H1 (cell line): ENCODE data around the gene KRT9. TPM values are rescaled to one million over a fixed set of nuclear protein-coding genes. Genes with fewer than 3 reads are reported as not detected.
A peak's percentile ranks its signal among the peaks of the same experiment; 100 is the strongest.

Source experiments
- CTCF ChIA-PET: fragments of 300-600 bp; sonication (Branson Sonifier 250); formaldehyde crosslinking; loops from one replicate; lab custom pipeline; 2021; ENCODE audit not compliant: partially characterized antibody; lab: Charles Lee
- POLR2A ChIA-PET: fragments of 300-600 bp; sonication (Branson Sonifier 250); formaldehyde crosslinking; loops from one replicate; lab custom pipeline; 2021; ENCODE audit warnings: inconsistent platforms; ENCODE audit not compliant: partially characterized antibody; lab: Charles Lee
- DNase-seq, 2 experiments: peaks; one replicate each; pipeline versions ENCODE4 v3.0.0 to v3.0.0-alpha.2; 2010 to 2022; ENCODE audit warnings: low spot score in 2 of 2, low read depth in 1 of 2, mixed read lengths in 1 of 2
- FAIRE-seq: peaks from 2 replicates; lab custom pipeline; 2011; peaks lifted over from hg19 to GRCh38; lab: Jason Lieb, UNC
- H2AFZ ChIP-seq: 2 replicates; pipeline ENCODE4 v1.8.1; 2012; ENCODE audit warnings: low read length, inconsistent platforms
- H2AK5ac ChIP-seq: 2 replicates; pipeline ENCODE4 v1.6.1; 2013; ENCODE audit warnings: low read depth, low read length
- H2BK120ac ChIP-seq: replicated peaks from 2 replicates; pipeline ENCODE3; 2013; ENCODE audit warnings: low read depth, low read length, inconsistent platforms
- H2BK12ac ChIP-seq: 2 replicates; pipeline ENCODE4 v1.6.1; 2013; ENCODE audit warnings: low read depth, low read length
- H2BK15ac ChIP-seq: 2 replicates; pipeline ENCODE4 v1.6.1; 2013; ENCODE audit warnings: low read length
- H2BK20ac ChIP-seq: 2 replicates; pipeline ENCODE4 v1.6.1; 2013; ENCODE audit warnings: low read length
- H2BK5ac ChIP-seq: 2 replicates; pipeline ENCODE4 v1.6.1; 2013; ENCODE audit warnings: low read depth, low read length
- H3K14ac ChIP-seq: 2 replicates; pipeline ENCODE4 v1.6.1; 2013; ENCODE audit warnings: inconsistent platforms; ENCODE audit not compliant: insufficient read length
- H3K18ac ChIP-seq: 2 replicates; pipeline ENCODE4 v1.6.1; 2013; ENCODE audit warnings: low read length; ENCODE audit errors: extremely low read depth
- H3K23ac ChIP-seq: 2 replicates; pipeline ENCODE4 v1.6.1; 2013; ENCODE audit warnings: inconsistent platforms; ENCODE audit not compliant: insufficient read length
- H3K23me2 ChIP-seq: 2 replicates; pipeline ENCODE4 v1.6.1; 2013; ENCODE audit warnings: low read depth, low read length
- H3K27ac ChIP-seq: 2 replicates; pipeline ENCODE4 v1.6.1; 2011; ENCODE audit warnings: low read depth, low read length, inconsistent platforms
- H3K27me3 ChIP-seq, 4 experiments: replicated peaks in 1 of 4; 1 replicate in 1 of 4; 2 replicates in 3 of 4; pipeline versions ENCODE4 v1.6.1 to v1.8.1; 2011 to 2013; ENCODE audit warnings: low read length in 3 of 4, mild to moderate bottlenecking in 3 of 4, inconsistent platforms in 2 of 4, mixed read lengths in 2 of 4, moderate library complexity in 1 of 4; ENCODE audit not compliant: control insufficient read depth in 3 of 4, insufficient read depth in 3 of 4; ENCODE audit errors: extremely low read depth in 1 of 4
- H3K36me3 ChIP-seq, 4 experiments: 2 replicates each; pipeline versions ENCODE4 v1.6.1 to v1.8.1; 2011 to 2013; ENCODE audit warnings: mild to moderate bottlenecking in 4 of 4, low read length in 3 of 4, moderate library complexity in 2 of 4, control low read depth in 1 of 4, inconsistent platforms in 1 of 4; ENCODE audit not compliant: insufficient read depth in 4 of 4, control insufficient read depth in 2 of 4
- H3K4ac ChIP-seq: replicated peaks from 2 replicates; pipeline ENCODE3; 2013; ENCODE audit warnings: low read length, low read depth, mixed read lengths, inconsistent platforms; ENCODE audit not compliant: insufficient read length
- H3K4me1 ChIP-seq, 4 experiments: replicated peaks in 1 of 4; 1 replicate in 1 of 4; 2 replicates in 3 of 4; pipeline versions ENCODE4 v1.6.1 to v1.8.1; 2011 to 2013; ENCODE audit warnings: low read length in 3 of 4, inconsistent platforms in 2 of 4, mixed read lengths in 1 of 4; ENCODE audit not compliant: insufficient read depth in 4 of 4, control insufficient read depth in 3 of 4
- H3K4me2 ChIP-seq, 2 experiments: 2 replicates each; pipeline versions ENCODE4 v1.6.1 to v1.8.1; 2011 to 2013; ENCODE audit warnings: low read depth in 2 of 2, low read length in 2 of 2, control low read depth in 1 of 2, inconsistent platforms in 1 of 2, mild to moderate bottlenecking in 1 of 2; ENCODE audit not compliant: insufficient read depth in 1 of 2
- H3K4me3 ChIP-seq, 4 experiments: fragments of 200-600, 300-600 bp in 1 of 4; sonication (generic), shearing (Covaris generic), sonication (Bioruptor Twin) in 1 of 4; 2 replicates each; pipeline versions ENCODE4 v1.5.1 to v1.8.1; 2011 to 2016; ENCODE audit warnings: low read length in 4 of 4, low read depth in 3 of 4, control low read depth in 2 of 4, inconsistent platforms in 2 of 4, mild to moderate bottlenecking in 2 of 4, mixed read lengths in 1 of 4, moderate library complexity in 1 of 4; ENCODE audit not compliant: insufficient read depth in 2 of 4; ENCODE audit errors: extremely low read depth in 1 of 4
- H3K56ac ChIP-seq: replicated peaks from 2 replicates; pipeline ENCODE3; 2013; ENCODE audit warnings: low read depth, mild to moderate bottlenecking, mixed read lengths, low read length, inconsistent platforms; ENCODE audit not compliant: insufficient read length
- H3K79me1 ChIP-seq: 2 replicates; pipeline ENCODE4 v1.6.1; 2013; ENCODE audit warnings: low read depth, low read length, control low read depth
- H3K79me2 ChIP-seq, 2 experiments: 2 replicates each; pipeline versions ENCODE4 v1.6.1 to v1.8.1; 2012 to 2013; ENCODE audit warnings: low read length in 2 of 2, mild to moderate bottlenecking in 2 of 2, inconsistent platforms in 1 of 2; ENCODE audit not compliant: insufficient read depth in 2 of 2, control insufficient read depth in 1 of 2
- H3K9ac ChIP-seq, 4 experiments: replicated peaks in 1 of 4; 1 replicate in 1 of 4; 2 replicates in 3 of 4; pipeline versions ENCODE4 v1.6.1 to v1.8.1; 2011 to 2013; ENCODE audit warnings: low read depth in 3 of 4, low read length in 3 of 4, control low read depth in 2 of 4, mild to moderate bottlenecking in 2 of 4, moderate library complexity in 2 of 4, inconsistent platforms in 1 of 4; ENCODE audit errors: extremely low read depth in 1 of 4
- H3K9me3 ChIP-seq, 2 experiments: 2 replicates each; pipeline versions ENCODE4 v1.6.1 to v1.8.1; 2012 to 2013; ENCODE audit warnings: mild to moderate bottlenecking in 2 of 2, moderate library complexity in 2 of 2, control low read depth in 1 of 2, inconsistent platforms in 1 of 2, low read depth in 1 of 2, low read length in 1 of 2, mixed read lengths in 1 of 2; ENCODE audit not compliant: insufficient read depth in 2 of 2
- H4K20me1 ChIP-seq, 2 experiments: replicated peaks in 1 of 2; 2 replicates each; pipeline versions ENCODE3 to v1.8.1; 2011 to 2013; ENCODE audit warnings: inconsistent platforms in 2 of 2, low read length in 2 of 2, mild to moderate bottlenecking in 1 of 2; ENCODE audit not compliant: insufficient read depth in 2 of 2, control insufficient read depth in 1 of 2
- H4K5ac ChIP-seq: 2 replicates; pipeline ENCODE4 v1.6.1; 2013; ENCODE audit warnings: low read length, low read depth, mixed read lengths, inconsistent platforms; ENCODE audit not compliant: insufficient read length
- H4K8ac ChIP-seq: 2 replicates; pipeline ENCODE4 v1.8.0; 2013; ENCODE audit warnings: mild to moderate bottlenecking, moderate library complexity, low read length, inconsistent platforms; ENCODE audit not compliant: insufficient read depth; ENCODE audit errors: extremely low read depth
- H4K91ac ChIP-seq: replicated peaks from 2 replicates; pipeline ENCODE3; 2013; ENCODE audit warnings: low read length, mixed read lengths, inconsistent platforms; ENCODE audit not compliant: insufficient read length
- ASH2L ChIP-seq: fragments of 200-600, 300-600 bp; sonication (generic); IDR thresholded peaks from one replicate; pipeline ENCODE4 v1.7.1; 2017; ENCODE audit warnings: low read length
- CBX8 ChIP-seq: fragments of 300-800, 300-1000 bp; sonication (generic); IDR thresholded peaks from 2 replicates; pipeline ENCODE4 v1.7.1; 2016; ENCODE audit warnings: low read depth, low read length, borderline replicate concordance
- NANOG ChIP-seq: IDR thresholded peaks from 2 replicates; pipeline ENCODE4 v1.6.1; 2011; ENCODE audit warnings: low read length, low read depth, mild to moderate bottlenecking, inconsistent platforms; ENCODE audit not compliant: insufficient read depth, poor library complexity, severe bottlenecking
- WGBS, 2 experiments: shearing (Covaris generic) in 1 of 2; methylation state at CpG; one replicate each; pipeline versions ENCODE4 v1.1.6 to v1.1.7; 2013 to 2015; ENCODE audit warnings: low lambda C conversion rate in 2 of 2, mixed read lengths in 2 of 2, inconsistent platforms in 1 of 2, low coverage in 1 of 2, missing lambda C conversion rate in 1 of 2; ENCODE audit not compliant: insufficient replicate concordance in 2 of 2, insufficient coverage in 1 of 2, insufficient read length in 1 of 2; ENCODE audit errors: extremely low coverage in 1 of 2, missing lambda C conversion rate in 1 of 2; 5-methylcytosine and 5-hydroxymethylcytosine counted together
- polyA plus RNA-seq, 7 experiments: library from polyadenylated mRNA; depleted of rRNA in 3 of 7; stranded (reverse) in 5 of 7; unstranded in 2 of 7; fragments of >200 nt in 5 of 7; fragments of 200-250 nt in 2 of 7; gene quantifications; 1 replicate in 5 of 7; 2 replicates in 1 of 7; 4 replicates in 1 of 7; pipeline versions ENCODE4 v1.2.1 to v1.2.3, GENCODE V29; 2011 to 2013; ENCODE audit warnings: missing spikeins in 2 of 7, mixed read lengths in 2 of 7
- total RNA-seq: library from RNA; stranded (reverse); fragmentation: NEBNext Ultra II Directional; extraction: Animal tissue kit (Norgen Biotek cat#: 25700); gene quantifications from 2 replicates; pipeline ENCODE4 v1.2.1, GENCODE V29; 2021

Gene KRT9
- total and polyA plus RNA-seq, 2 of the 8 experiments (the other 6 are each of a cell fraction or from before 2014, with no cell fraction given): not detected

DNA sequence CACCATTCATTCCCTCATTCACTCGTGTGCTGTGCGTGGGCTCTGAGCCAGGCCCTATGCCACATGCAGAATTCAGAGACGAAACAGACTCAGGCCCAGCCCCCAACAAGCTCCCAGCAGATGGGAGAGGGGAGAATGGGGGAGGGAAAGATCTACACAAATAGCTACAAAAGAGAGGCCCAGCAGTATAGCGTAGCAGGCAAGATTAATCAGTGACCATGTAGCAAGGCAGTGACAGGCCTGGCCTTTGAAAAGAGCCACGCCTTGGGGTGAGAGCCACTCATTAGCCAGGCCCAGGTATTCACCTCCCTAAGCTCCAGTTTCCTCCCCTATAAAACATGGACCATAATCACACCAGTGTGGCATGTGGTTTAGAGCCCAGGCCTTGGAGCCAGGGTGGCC is 27.4 kb downstream of the KRT9 start:
- no peak overlapping the region for H3K4me3 ChIP-seq
- H4K20me1 ChIP-seq: no peaks in the 10 kb centered on the region
- no peak overlapping the region for H3K14ac ChIP-seq
- no peak overlapping the region for H3K56ac ChIP-seq
- H3K4ac ChIP-seq: peak overlapping the region; percentile 1
- peak overlapping the region; percentile 81 for H2AFZ ChIP-seq
- no peaks in the 10 kb centered on the region; a peak in 1 of 7 replicates for H3K27me3 ChIP-seq
- H2BK5ac ChIP-seq: no peak overlapping the region
- H4K91ac ChIP-seq: no peak overlapping the region
- no peaks in the 10 kb centered on the region for H3K79me1 ChIP-seq
- no peak overlapping the region for H3K23ac ChIP-seq
- DNase-seq: no peak
- peak overlapping the region in 1 of 2 experiments; percentile 21; a peak in 1 of 4 replicates for H3K4me2 ChIP-seq
- H2AK5ac ChIP-seq: no peak overlapping the region; the same call in 1 of the 2 replicates
- POLR2A ChIA-PET: interaction anchor here (0.6 to 16.2 kb wide), 8 partner anchors 9 to 319 kb away, joined by 3 to 293 read pairs (median 3); partner anchors contain the start of genes EIF1 and KRT19
- H3K79me2 ChIP-seq: no peaks in the 10 kb centered on the region
- H3K9ac ChIP-seq: no peak overlapping the region
- peak overlapping the region; percentile 60 for H2BK120ac ChIP-seq
- peaks cover 8 to 28% (median 16%) of the 10 kb centered on the region in 4 experiments for H3K4me1 ChIP-seq
- no peaks in the 10 kb centered on the region for H3K36me3 ChIP-seq
- H2BK20ac ChIP-seq: peak overlapping the region; percentile 80; the same call in 1 of the 2 replicates
- no peak for FAIRE-seq
- H3K27ac ChIP-seq: no peak overlapping the region
- peak overlapping the region; percentile 75; the same call in 1 of the 2 replicates for H2BK12ac ChIP-seq
- H3K9me3 ChIP-seq: no peaks in the 10 kb centered on the region; a peak in 1 of 4 replicates
- 70% methylated on average over 5 of the region's 5 CpGs; no CpG with 5 or more reads in 1 of the 2 experiments for WGBS, 2 experiments
- H4K5ac ChIP-seq: peak overlapping the region; percentile 23
- H3K18ac ChIP-seq: peak overlapping the region; percentile 71; the same call in 1 of the 2 replicates
- TF ChIP-seq NANOG (no peak), ASH2L (peak; percentile 49), CBX8 (no peak)
- CTCF ChIA-PET: interaction anchor here (0.7 to 21.2 kb wide), 14 partner anchors 9 to 684 kb away, joined by 3 to 492 read pairs (median 3); partner anchors contain the start of genes KRT13, KRT19, KRT35 and KRT36
- H3K23me2 ChIP-seq: no peaks in the 10 kb centered on the region
- H4K8ac ChIP-seq: peak overlapping the region; percentile 51; the same call in 1 of the 2 replicates
- H2BK15ac ChIP-seq: peak overlapping the region; percentile 88; the same call in 1 of the 2 replicates
